IPS-18a (cell line): ENCODE results near the gene GYPC.

Experiments used
- H3K27ac ChIP-seq: one replicate; pipeline ENCODE4 v1.5.1; 2013; ENCODE audit warnings: low read length
- H3K27me3 ChIP-seq: one replicate; pipeline ENCODE4 v1.6.1; 2013; ENCODE audit warnings: mild to moderate bottlenecking, low read length; ENCODE audit not compliant: control insufficient read depth, insufficient read depth
- H3K36me3 ChIP-seq: one replicate; pipeline ENCODE4 v1.6.1; 2013; ENCODE audit warnings: low read depth, low read length; ENCODE audit not compliant: control insufficient read depth
- H3K4me1 ChIP-seq: one replicate; pipeline ENCODE4 v1.6.1; 2013; ENCODE audit warnings: low read depth, low read length; ENCODE audit not compliant: control insufficient read depth
- H3K4me3 ChIP-seq: one replicate; pipeline ENCODE4 v1.5.1; 2013; ENCODE audit warnings: low read length
- H3K9ac ChIP-seq: one replicate; pipeline ENCODE4 v1.6.1; 2013; ENCODE audit warnings: mild to moderate bottlenecking, low read length, moderate library complexity
- H3K9me3 ChIP-seq: one replicate; pipeline ENCODE4 v1.6.1; 2013; ENCODE audit warnings: low read depth, low read length; ENCODE audit not compliant: control insufficient read depth

Gene GYPC, protein sequence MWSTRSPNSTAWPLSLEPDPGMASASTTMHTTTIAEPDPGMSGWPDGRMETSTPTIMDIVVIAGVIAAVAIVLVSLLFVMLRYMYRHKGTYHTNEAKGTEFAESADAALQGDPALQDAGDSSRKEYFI

DNA sequence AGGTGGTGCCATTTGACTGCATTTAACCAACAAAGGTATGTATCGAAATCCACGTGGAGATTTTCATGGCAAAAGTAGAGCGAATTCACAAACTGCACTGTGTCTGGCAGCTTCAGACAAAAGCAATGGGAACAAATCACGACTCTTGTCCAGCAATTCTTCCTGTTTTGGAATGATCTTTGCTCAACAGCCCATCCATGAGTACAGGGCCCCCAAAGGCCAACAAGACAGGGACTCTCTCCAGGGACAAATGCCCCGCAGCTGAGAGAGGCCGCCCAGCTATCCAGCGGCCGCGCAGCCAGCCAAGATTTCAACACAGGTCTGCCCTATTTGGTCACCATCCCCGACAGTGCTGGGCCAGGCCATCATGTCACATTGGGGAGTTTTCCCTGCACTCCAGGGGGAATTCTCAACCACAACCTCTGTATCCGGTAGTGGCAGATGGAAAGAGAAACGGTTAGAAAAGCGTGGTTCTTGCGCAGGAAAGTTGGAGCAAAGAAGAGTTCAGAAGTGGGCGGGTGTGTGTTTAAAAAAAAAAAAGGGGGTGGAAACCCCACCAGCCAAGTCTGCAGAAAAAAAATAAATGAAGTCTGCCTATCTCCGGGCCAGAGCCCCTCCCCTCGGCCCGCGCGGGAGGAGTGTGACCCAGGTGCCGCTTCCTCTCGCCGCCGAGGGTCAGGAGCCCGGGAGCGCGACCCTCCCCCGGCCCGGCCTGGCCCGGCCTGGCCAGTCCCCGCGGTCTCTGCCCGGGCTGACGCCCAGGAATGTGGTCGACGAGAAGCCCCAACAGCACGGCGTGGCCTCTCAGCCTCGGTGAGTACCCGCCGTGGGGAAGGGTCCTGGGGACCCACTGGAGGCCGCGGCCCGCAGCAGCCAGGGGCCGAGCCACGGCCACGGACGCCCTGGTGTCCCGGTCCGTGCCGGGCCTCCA lies at the start of gene GYPC:
TSS of gene GYPC (plus strand) at position 659 of the 931 bp plus-strand sequence. CDS start at position 765, 106 bp downstream.
- H3K4me1 ChIP-seq: peaks cover 29% of the 10 kb centered on the region
- no peaks in the 10 kb centered on the region for H3K36me3 ChIP-seq
- H3K9ac ChIP-seq: peak within 1 kb of the TSS; percentile 74
- peak within 1 kb of the TSS; percentile 77 for H3K4me3 ChIP-seq
- peaks cover 13% of the 10 kb centered on the region for H3K27me3 ChIP-seq
- no peaks in the 10 kb centered on the region for H3K9me3 ChIP-seq
- H3K27ac ChIP-seq: no peak within 1 kb of the TSS

DNA sequence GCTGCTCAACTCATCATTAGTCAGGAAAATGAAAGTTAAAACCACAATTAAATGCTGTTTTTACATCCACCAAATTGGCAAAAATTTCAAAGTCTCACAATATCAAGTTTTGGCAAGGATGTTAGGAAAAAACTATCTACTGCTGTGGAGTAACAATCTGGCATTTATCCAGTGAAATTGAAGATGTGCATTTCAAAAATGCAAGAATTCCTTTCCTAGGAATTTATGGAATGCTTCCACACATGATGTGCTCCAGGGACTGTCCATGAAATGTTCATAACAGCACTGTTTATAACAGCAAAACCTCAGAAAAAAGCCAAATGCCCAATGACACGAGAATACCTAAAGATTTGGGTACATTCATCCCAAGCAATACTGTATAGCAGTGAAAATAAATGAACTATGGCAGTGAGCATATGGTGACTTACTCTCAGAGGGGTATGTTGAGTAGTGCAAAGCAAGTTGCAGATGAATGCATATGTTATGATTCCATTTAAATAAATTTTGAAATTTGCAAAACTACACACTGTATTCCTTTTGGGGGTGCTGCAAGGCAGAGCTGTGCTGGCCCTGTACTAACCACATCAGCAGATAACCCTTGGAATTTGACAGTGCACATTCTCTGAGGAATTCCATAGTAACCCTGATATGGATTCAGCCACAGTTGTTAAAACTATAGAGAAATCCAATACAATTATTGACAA lies 41.3 kb upstream of the GYPC start:
- Histone ChIP-seq H3K9me3 (no peaks in the 10 kb centered on the region), H3K27me3 (no peaks in the 10 kb centered on the region), H3K4me3 (no peak overlapping the region), H3K36me3 (no peaks in the 10 kb centered on the region), H3K4me1 (no peaks in the 10 kb centered on the region), H3K9ac (no peak overlapping the region), H3K27ac (no peak overlapping the region)

DNA sequence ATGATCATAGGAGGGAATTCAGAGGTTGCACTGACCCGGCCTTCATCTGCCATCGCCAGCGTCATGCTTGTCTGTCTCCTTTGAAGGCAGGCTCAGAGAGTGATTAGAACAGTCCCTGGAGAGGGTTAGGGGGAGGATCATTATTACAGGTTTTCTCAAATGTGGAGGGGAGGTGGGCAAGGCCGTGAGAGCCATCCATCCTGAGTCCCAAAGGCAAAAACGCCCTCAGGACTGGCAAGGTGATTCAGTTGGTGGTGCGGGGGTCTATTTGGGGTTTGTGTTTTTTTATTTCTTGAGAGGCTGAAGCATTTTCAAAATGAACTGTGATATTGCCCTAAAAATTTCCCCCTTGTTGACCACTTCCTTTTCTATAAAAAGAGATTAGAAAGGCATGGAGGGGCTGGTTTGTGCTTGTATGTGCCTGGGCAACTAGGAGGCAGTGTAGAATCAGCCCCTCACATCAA lies 39.3 kb upstream of the GYPC start:
- Histone ChIP-seq H3K9me3 (no peaks in the 10 kb centered on the region), H3K4me3 (no peak overlapping the region), H3K27ac (no peak overlapping the region)

DNA sequence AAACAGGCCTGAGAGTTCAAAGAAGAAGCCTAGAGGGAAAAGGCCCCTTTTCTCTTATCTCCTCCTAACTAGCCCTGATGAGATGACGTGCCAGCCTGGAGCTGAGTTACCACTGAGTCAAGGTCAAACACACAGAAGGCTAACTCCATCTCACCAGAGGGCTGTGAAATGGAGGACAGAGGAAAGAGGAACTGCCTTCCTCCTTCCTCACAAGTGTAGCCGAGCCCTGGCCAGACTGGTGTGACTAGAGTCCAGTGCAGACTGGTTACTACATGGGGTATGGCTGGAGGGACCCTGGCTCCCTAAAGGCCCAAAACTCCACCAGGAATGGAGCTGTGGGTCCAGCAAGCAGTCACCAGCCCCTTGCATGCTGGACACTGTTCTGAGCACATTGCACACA lies 35.7 kb upstream of the GYPC start:
- H3K9ac ChIP-seq: no peak overlapping the region
- H3K9me3 ChIP-seq: no peaks in the 10 kb centered on the region
- no peaks in the 10 kb centered on the region for H3K27me3 ChIP-seq
- H3K4me3 ChIP-seq: no peak overlapping the region
- H3K36me3 ChIP-seq: no peaks in the 10 kb centered on the region
- H3K4me1 ChIP-seq: no peaks in the 10 kb centered on the region
- no peak overlapping the region for H3K27ac ChIP-seq

More for the DNA sequence above, 39.3 kb upstream of the GYPC start:
- H3K4me1 ChIP-seq: no peaks in the 10 kb centered on the region
- H3K27me3 ChIP-seq: no peaks in the 10 kb centered on the region
- no peaks in the 10 kb centered on the region for H3K36me3 ChIP-seq
- no peak overlapping the region for H3K9ac ChIP-seq

DNA sequence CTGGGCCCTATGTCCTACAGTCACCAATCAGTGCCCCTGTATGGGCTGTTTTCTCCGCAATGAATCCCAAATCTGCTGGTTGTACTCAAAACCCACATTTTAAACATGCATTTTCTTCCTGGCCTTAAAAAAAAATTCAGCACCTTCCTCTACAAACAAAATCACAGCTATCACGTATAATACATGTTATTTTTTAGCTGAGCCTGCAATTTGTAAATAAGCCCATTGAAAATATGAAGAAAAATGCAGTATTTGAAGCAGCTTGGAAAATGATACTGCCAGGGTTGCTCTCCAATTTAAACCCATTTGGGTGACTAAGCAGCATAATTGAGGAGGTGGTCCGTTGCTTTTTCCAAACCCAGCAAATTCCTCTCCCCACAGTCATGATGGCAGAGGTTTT lies 33.0 kb upstream of the GYPC start:
- Histone ChIP-seq H3K27me3 (no peaks in the 10 kb centered on the region), H3K27ac (no peak overlapping the region), H3K36me3 (no peaks in the 10 kb centered on the region), H3K4me1 (no peaks in the 10 kb centered on the region), H3K4me3 (no peak overlapping the region), H3K9me3 (no peaks in the 10 kb centered on the region), H3K9ac (no peak overlapping the region)

DNA sequence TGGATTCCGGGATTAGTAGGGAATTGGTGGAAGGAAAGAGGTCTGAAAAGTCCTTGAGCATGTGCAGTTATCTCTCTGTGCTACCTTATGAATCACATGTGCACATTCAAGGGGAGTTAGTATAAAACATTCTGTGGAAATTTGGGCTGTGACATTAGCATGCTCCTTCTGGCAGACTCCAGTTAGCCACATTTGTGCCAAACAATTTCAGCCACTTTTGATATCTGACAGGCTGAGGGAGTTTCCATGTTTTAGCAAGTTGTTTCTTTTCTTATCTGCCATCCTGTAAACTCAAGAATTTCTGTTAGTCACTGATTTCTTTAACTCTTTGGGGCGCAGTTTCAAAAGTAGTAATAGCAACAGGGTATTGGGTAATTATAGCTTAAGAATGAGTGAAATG lies 28.3 kb upstream of the GYPC start:
- Histone ChIP-seq H3K9ac (no peak overlapping the region), H3K4me1 (no peaks in the 10 kb centered on the region), H3K27ac (no peak overlapping the region), H3K4me3 (no peak overlapping the region), H3K27me3 (no peaks in the 10 kb centered on the region), H3K36me3 (no peaks in the 10 kb centered on the region), H3K9me3 (no peaks in the 10 kb centered on the region)

DNA sequence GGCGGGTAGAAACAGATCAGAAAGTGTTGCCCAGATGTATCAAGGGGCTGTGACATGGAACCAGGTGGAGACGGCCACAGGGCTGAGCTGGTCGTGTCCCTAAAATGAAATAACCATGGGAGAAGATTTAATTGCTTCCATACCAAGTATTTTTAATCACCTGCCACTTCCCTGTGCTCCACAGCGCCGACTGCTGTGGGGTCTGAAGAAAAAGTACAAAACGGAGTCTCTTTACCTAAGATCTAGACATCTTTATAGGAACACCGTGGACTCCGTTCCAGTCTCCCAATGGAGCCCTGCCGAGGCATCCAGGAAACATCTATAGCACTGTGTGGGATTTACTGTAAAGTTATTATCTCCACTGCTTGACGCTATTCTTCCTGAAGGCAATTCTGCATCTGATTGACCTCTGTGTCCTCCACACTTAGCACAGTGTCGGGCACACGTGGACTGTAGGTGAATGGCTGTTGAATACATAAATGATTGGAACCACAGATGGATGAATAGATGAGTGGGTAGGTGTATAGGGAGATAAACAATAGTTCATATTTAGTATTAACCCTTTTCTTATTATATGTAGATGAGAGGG lies 21.6 kb upstream of the GYPC start:
- no peaks in the 10 kb centered on the region for H3K4me1 ChIP-seq
- H3K9ac ChIP-seq: no peak overlapping the region
- H3K27me3 ChIP-seq: no peaks in the 10 kb centered on the region
- H3K4me3 ChIP-seq: no peak overlapping the region
- H3K36me3 ChIP-seq: no peaks in the 10 kb centered on the region
- H3K27ac ChIP-seq: no peak overlapping the region
- no peaks in the 10 kb centered on the region for H3K9me3 ChIP-seq

DNA sequence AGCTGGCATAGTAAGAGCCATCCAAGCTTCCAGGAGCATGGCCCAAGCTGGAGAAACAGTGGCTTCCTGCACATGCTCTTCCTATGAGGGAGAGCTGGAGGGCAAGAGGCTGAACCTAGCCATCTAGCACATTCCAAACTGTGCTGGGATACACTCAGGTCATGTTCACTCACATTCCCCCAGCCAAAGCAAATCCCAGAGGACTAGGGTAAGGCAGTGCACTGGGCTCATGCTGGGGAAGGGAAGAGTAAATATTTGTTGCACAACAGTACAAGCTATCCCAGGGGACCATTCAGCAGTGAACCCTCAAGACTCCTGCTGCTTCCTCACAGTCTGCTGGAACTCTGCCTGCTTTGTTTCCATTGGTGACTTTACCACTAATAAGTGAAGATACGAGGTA lies 20.7 kb upstream of the GYPC start:
- H3K27ac ChIP-seq: no peak overlapping the region
- no peaks in the 10 kb centered on the region for H3K9me3 ChIP-seq
- no peaks in the 10 kb centered on the region for H3K27me3 ChIP-seq
- no peak overlapping the region for H3K9ac ChIP-seq
- H3K36me3 ChIP-seq: no peaks in the 10 kb centered on the region
- H3K4me3 ChIP-seq: no peak overlapping the region
- H3K4me1 ChIP-seq: no peaks in the 10 kb centered on the region

DNA sequence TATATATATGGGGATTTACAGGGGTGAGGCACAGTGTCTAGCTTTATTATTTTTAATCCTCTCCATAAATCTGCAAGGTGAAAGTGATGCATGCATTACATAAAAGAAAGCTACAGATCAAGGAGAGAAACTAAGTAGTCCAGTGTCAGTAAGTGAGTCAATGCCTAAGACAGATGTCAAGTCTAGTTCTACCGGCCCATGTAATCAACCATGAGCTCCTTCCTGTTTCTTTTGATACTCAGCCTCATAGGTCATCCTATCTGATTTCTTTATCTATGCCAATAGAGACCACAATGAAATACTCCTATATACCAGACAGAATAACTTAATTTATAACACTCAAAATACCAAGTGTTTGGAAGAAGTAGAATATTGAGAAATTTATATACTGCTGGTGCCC lies 20.2 kb upstream of the GYPC start:
- no peak overlapping the region for H3K9ac ChIP-seq
- H3K4me1 ChIP-seq: no peaks in the 10 kb centered on the region
- H3K4me3 ChIP-seq: no peak overlapping the region
- no peaks in the 10 kb centered on the region for H3K36me3 ChIP-seq
- H3K27ac ChIP-seq: no peak overlapping the region
- H3K27me3 ChIP-seq: no peaks in the 10 kb centered on the region
- no peaks in the 10 kb centered on the region for H3K9me3 ChIP-seq

DNA sequence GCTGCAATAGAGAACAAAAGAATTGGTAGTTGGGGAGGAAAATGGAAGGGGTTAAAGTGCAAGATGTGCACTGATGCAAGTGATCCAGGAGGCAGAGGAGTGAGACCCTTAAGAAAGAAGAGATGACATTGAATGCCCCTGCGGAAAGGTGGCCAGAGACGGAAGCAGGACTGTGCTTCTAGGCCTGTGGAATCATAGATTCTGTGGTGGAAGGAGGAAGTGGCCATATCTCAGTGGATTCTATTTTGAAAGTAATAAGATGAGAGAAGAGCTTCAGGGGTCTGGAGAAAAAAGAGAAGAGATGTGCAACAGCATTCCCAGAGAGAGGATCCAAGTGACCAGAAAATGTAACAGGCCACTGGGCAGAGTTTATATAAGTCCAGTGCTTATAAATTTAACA lies 18.6 kb upstream of the GYPC start:
- Histone ChIP-seq H3K9ac (no peak overlapping the region), H3K9me3 (no peaks in the 10 kb centered on the region), H3K27me3 (no peaks in the 10 kb centered on the region), H3K4me3 (no peak overlapping the region), H3K27ac (no peak overlapping the region), H3K36me3 (no peaks in the 10 kb centered on the region), H3K4me1 (peaks cover under 1% of the 10 kb centered on the region)

DNA sequence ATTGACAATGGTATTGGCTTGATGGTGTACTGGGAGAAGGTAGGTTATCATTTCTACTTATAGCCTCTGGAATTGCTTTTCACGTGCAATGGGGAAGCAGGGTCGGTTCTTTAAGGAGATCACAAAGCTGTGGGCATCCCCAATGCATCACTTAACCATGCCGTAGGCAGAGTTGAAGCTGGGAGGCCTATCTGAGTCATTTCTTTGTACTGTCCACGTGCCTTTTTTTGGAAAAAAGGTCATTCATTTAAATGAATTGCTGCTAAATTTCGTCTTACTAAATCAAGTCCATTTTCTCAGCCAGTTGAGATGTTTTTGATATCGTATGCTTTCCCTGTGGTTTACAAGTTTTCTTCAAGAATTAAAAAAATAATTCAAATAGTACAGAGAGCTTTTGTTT lies 17.2 kb upstream of the GYPC start:
- H3K27ac ChIP-seq: no peak overlapping the region
- H3K4me1 ChIP-seq: peaks cover 14% of the 10 kb centered on the region

More for the DNA sequence above, 17.2 kb upstream of the GYPC start:
- H3K27me3 ChIP-seq: no peaks in the 10 kb centered on the region
- H3K9me3 ChIP-seq: no peaks in the 10 kb centered on the region
- no peak overlapping the region for H3K4me3 ChIP-seq
- H3K36me3 ChIP-seq: no peaks in the 10 kb centered on the region
- H3K9ac ChIP-seq: no peak overlapping the region
